CD4-positive, alpha-beta memory T cell (primary cell): ENCODE results near the gene FIBP. TPM values are rescaled to one million over a fixed set of nuclear protein-coding genes. Genes with fewer than 3 reads are reported as not detected.

Experiments
- CTCF ChIA-PET: fragments of 350-600 bp; sonication (Branson Sonifier 250); formaldehyde crosslinking; loops from one replicate; lab custom pipeline; 2021; ENCODE audit warnings: inconsistent platforms; ENCODE audit not compliant: partially characterized antibody; lab: Charles Lee
- POLR2A ChIA-PET: fragments of 350-600 bp; sonication (Branson Sonifier 250); formaldehyde crosslinking; loops from one replicate; lab custom pipeline; 2021; ENCODE audit not compliant: partially characterized antibody; lab: Charles Lee
- DNase-seq, 5 donors: peaks; one replicate each; pipeline versions ENCODE4 v3.0.0 to v3.0.0-alpha.2; 2020 to 2022; ENCODE audit warnings: mixed read lengths in 1 of 5
- H3K27ac ChIP-seq: one replicate; pipeline ENCODE4 v1.7.0; 2013; ENCODE audit warnings: low read depth, low read length
- H3K27me3 ChIP-seq: 2 replicates; pipeline ENCODE4 v1.7.0; 2013; ENCODE audit warnings: mild to moderate bottlenecking, low read length, moderate library complexity; ENCODE audit not compliant: insufficient read depth
- H3K36me3 ChIP-seq: 2 replicates; pipeline ENCODE4 v1.7.0; 2013; ENCODE audit warnings: mild to moderate bottlenecking, low read length, moderate library complexity; ENCODE audit not compliant: insufficient read depth
- H3K4me1 ChIP-seq: 2 replicates; pipeline ENCODE4 v1.7.0; 2013; ENCODE audit warnings: mild to moderate bottlenecking, low read length, moderate library complexity; ENCODE audit not compliant: insufficient read depth
- H3K4me3 ChIP-seq, 2 donors: one replicate each; pipeline ENCODE4 v1.7.0; 2013; ENCODE audit warnings: low read length in 2 of 2, mild to moderate bottlenecking in 1 of 2
- H3K9me3 ChIP-seq, 2 donors: one replicate each; pipeline ENCODE4 v1.7.0; 2013; ENCODE audit warnings: low read length in 2 of 2, control low read depth in 1 of 2; ENCODE audit not compliant: control insufficient read depth in 1 of 2
- H3K27ac Mint-ChIP-seq, 7 donors: one replicate each; pipeline ENCODE4 v1.8.0; 2020 to 2021; ENCODE audit warnings: mixed read lengths in 7 of 7, mild to moderate bottlenecking in 6 of 7, inconsistent platforms in 3 of 7, moderate library complexity in 3 of 7
- H3K27me3 Mint-ChIP-seq, 2 donors: one replicate each; pipeline ENCODE4 v1.8.0; 2020 to 2021; ENCODE audit warnings: mixed read lengths in 2 of 2
- H3K36me3 Mint-ChIP-seq, 2 donors: one replicate each; pipeline ENCODE4 v1.8.0; 2020 to 2021; ENCODE audit warnings: mixed read lengths in 2 of 2, inconsistent platforms in 1 of 2, mild to moderate bottlenecking in 1 of 2
- H3K4me1 Mint-ChIP-seq, 4 donors: one replicate each; pipeline ENCODE4 v1.8.0; 2020 to 2021; ENCODE audit warnings: mixed read lengths in 4 of 4, mild to moderate bottlenecking in 1 of 4
- H3K4me3 Mint-ChIP-seq, 8 donors: one replicate each; pipeline ENCODE4 v1.8.0; 2020 to 2021; ENCODE audit warnings: mixed read lengths in 8 of 8, mild to moderate bottlenecking in 7 of 8, moderate library complexity in 6 of 8, inconsistent platforms in 3 of 8
- H3K9me3 Mint-ChIP-seq, 8 donors: one replicate each; pipeline ENCODE4 v1.8.0; 2020 to 2021; ENCODE audit warnings: mixed read lengths in 8 of 8, mild to moderate bottlenecking in 5 of 8, inconsistent platforms in 3 of 8, moderate library complexity in 1 of 8
- intact Hi-C: fragments of 100-400 bp; cut with micrococcal nuclease; formaldehyde crosslinking; loops from one replicate; pipeline ENCODE4 v1.15.1; 2023
- polyA plus RNA-seq, 2 donors: library from polyadenylated mRNA; unstranded; fragments of 300-500 nt; fragmentation: Illumina TruSeq; gene quantifications; one replicate each; pipeline ENCODE4 v1.2.3, GENCODE V29; 2021
- total RNA-seq, 2 experiments: library from RNA; stranded (reverse); gene quantifications; one replicate each; pipeline ENCODE4 v1.2.3, GENCODE V29; 2021

Gene FIBP
- total and polyA plus RNA-seq, 4 experiments from 2014 or later = 39.9 to 99.0 (median 60.7) TPM

GRCh38 chr11:65883058-65883761, 5.1 kb downstream of the FIBP start:
- no peaks in the 10 kb centered on the region for H3K9me3 Mint-ChIP-seq
- peaks cover 12% of the 10 kb centered on the region for H3K36me3 ChIP-seq
- no peak overlapping the region for H3K27ac Mint-ChIP-seq
- peaks cover 4 to 32% of the 10 kb centered on the region in 2 donors for H3K36me3 Mint-ChIP-seq
- no peak overlapping the region for H3K27ac ChIP-seq
- H3K9me3 ChIP-seq = no peaks in the 10 kb centered on the region
- no peaks in the 10 kb centered on the region for H3K27me3 Mint-ChIP-seq
- DNase-seq = no peak
- peaks cover 53% of the 10 kb centered on the region for H3K4me1 ChIP-seq
- ChIA-PET POLR2A (interaction anchor here (1.2 to 17.4 kb wide), 6 partner anchors 10 to 139 kb away, joined by 3 to 435 read pairs (median 19); partner anchors contain the start of genes C11orf68, CFL1, DRAP1 and EFEMP2), CTCF (interaction anchor here (1.2 to 15.3 kb wide), 16 partner anchors 12 to 185 kb away, joined by 3 to 281 read pairs (median 13); partner anchors contain the start of genes CFL1, FOSL1, KAT5 and MUS81)
- no peak overlapping the region for H3K4me3 ChIP-seq
- peaks cover 18 to 69% (median 36%) of the 10 kb centered on the region in 4 donors for H3K4me1 Mint-ChIP-seq
- H3K27me3 ChIP-seq = no peaks in the 10 kb centered on the region
- intact Hi-C loops = no loop called here
- H3K4me3 Mint-ChIP-seq = no peak overlapping the region

GRCh38 chr11:65882120-65883057, 5.9 kb downstream of the FIBP start:
- intact Hi-C loops = no loop called here
- H3K36me3 ChIP-seq = peaks cover 12% of the 10 kb centered on the region
- H3K4me3 ChIP-seq = no peak overlapping the region
- no peaks in the 10 kb centered on the region for H3K27me3 Mint-ChIP-seq
- H3K9me3 Mint-ChIP-seq = no peaks in the 10 kb centered on the region
- peak overlapping the region in 2 of 8 donors; percentile 30 to 70 for H3K4me3 Mint-ChIP-seq
- H3K4me1 Mint-ChIP-seq = peaks cover 17 to 63% (median 30%) of the 10 kb centered on the region in 4 donors
- H3K9me3 ChIP-seq = no peaks in the 10 kb centered on the region
- H3K27ac Mint-ChIP-seq = peak overlapping the region in 3 of 7 donors; percentile 4 to 83 (median 72)
- ChIA-PET POLR2A (interaction anchor here (0.7 to 17.4 kb wide), 2 partner anchors 22 to 1104 kb away, joined by 3 to 435 read pairs; partner anchors contain the start of genes CFL1 and MUS81), CTCF (interaction anchor here (1.5 to 15.3 kb wide), 3 partner anchors 23 to 140 kb away, joined by 3 to 281 read pairs (median 255); partner anchors contain the start of genes CFL1 and MUS81)
- H3K4me1 ChIP-seq = peaks cover 47% of the 10 kb centered on the region
- no peaks in the 10 kb centered on the region for H3K27me3 ChIP-seq
- DNase-seq = no peak
- H3K27ac ChIP-seq = no peak overlapping the region
- H3K36me3 Mint-ChIP-seq = peaks cover 4 to 26% of the 10 kb centered on the region in 2 donors

DNA sequence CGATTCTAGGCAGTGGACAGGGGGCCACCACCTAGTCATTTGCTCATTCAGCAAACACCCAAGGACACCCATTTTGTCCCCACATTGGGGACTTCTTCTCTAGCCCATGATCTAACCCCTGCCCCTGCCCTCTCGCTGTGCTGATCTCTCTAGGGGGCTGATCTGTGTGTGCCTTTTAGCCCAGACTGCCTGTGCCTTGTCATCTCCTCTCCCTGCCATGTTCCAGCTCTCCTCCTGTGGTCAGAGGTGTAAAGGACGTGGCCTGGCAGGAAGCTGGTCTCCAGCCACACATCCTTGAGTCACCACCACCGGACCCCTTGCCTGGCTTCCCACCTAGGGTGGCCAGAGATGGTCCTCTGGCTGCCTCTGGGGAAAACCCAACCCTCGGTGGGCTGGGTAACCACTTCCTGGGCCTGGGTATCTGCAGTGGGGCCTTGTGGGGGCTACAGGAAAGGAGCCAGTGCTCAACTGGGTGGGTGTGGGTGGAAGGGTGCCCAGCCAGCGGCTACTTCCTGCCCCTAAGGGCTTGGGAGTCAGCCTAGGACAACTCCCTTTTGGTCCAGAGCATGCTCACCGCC, 7.3 kb downstream of the FIBP start:
- Histone ChIP-seq H3K9me3 (no peaks in the 10 kb centered on the region), H3K36me3 (peaks cover 12% of the 10 kb centered on the region), H3K4me1 (peaks cover 40% of the 10 kb centered on the region), H3K27me3 (no peaks in the 10 kb centered on the region), H3K27ac (peak overlapping the region; percentile 41), H3K4me3 (no peak overlapping the region)
- Mint-ChIP-seq H3K36me3 (peaks cover 4 to 22% of the 10 kb centered on the region in 2 donors), H3K9me3 (no peaks in the 10 kb centered on the region), H3K27ac (peak overlapping the region; percentile 29 to 83 (median 67)), H3K27me3 (no peaks in the 10 kb centered on the region), H3K4me1 (peaks cover 11 to 53% (median 26%) of the 10 kb centered on the region in 4 donors), H3K4me3 (peak overlapping the region in 3 of 8 donors; percentile 36 to 84 (median 75))
- DNase-seq = no peak
- ChIA-PET POLR2A (interaction anchor here (1.2 to 17.4 kb wide), 3 partner anchors 9 to 169 kb away, joined by 3 to 435 read pairs (median 29); partner anchors contain the start of genes CCDC85B, CFL1, FIBP and KAT5), CTCF (interaction anchor here (1.2 to 15.3 kb wide), 3 partner anchors 10 to 108 kb away, joined by 4 to 281 read pairs (median 255); partner anchors contain the start of genes CCDC85B, CFL1 and MUS81)
- intact Hi-C loops = no loop called here

- H3K4me1 Mint-ChIP-seq = peaks cover 9 to 49% (median 24%) of the 10 kb centered on the region in 4 donors
Measured at GRCh38 chr11:65880027-65880426, 8.2 kb downstream of the FIBP start.

GRCh38 chr11:65879617-65880016, 8.7 kb downstream of the FIBP start, which contains the start of gene CTSW:
Gene CTSW, plus strand, starts transcription at chr11:65879837. Its CDS starts 18 bp downstream, at chr11:65879855.
- intact Hi-C loops = no loop called here
- H3K4me1 Mint-ChIP-seq = peaks cover 6 to 44% (median 21%) of the 10 kb centered on the region in 4 donors
- H3K9me3 ChIP-seq = no peaks in the 10 kb centered on the region
- peaks cover 9% of the 10 kb centered on the region for H3K36me3 ChIP-seq
- H3K4me3 Mint-ChIP-seq = peak within 1 kb of the TSS in 7 of 8 donors; percentile 55 to 84 (median 69)
- no peaks in the 10 kb centered on the region for H3K27me3 Mint-ChIP-seq
- CTCF ChIA-PET = interaction anchor here (1.0 to 15.3 kb wide), 4 partner anchors 9 to 20 kb away, joined by 3 to 281 read pairs (median 6); partner anchors contain the start of genes CCDC85B, CFL1, FIBP and MUS81
- POLR2A ChIA-PET = interaction anchor here (1.2 to 17.4 kb wide), 4 partner anchors 8 to 168 kb away, joined by 3 to 435 read pairs (median 16); partner anchors contain the start of genes CCDC85B, CFL1, FIBP and KAT5
- H3K4me3 ChIP-seq = peak within 1 kb of the TSS in 1 of 2 donors; percentile 17
- no peaks in the 10 kb centered on the region for H3K27me3 ChIP-seq
- peak in 2 of 5 donors; percentile 24 to 71 for DNase-seq
- peak within 1 kb of the TSS; percentile 45 for H3K27ac ChIP-seq
- H3K4me1 ChIP-seq = peaks cover 34% of the 10 kb centered on the region
- no peaks in the 10 kb centered on the region for H3K9me3 Mint-ChIP-seq
- H3K36me3 Mint-ChIP-seq = peaks cover 3 to 15% of the 10 kb centered on the region in 2 donors
- H3K27ac Mint-ChIP-seq = peak within 1 kb of the TSS; percentile 61 to 91 (median 83)

More at GRCh38 chr11:65880027-65880426, 8.2 kb downstream of the FIBP start:
- Mint-ChIP-seq H3K36me3 (peaks cover 4 to 19% of the 10 kb centered on the region in 2 donors), H3K27ac (peak overlapping the region in 6 of 7 donors; percentile 22 to 91 (median 83)), H3K9me3 (no peaks in the 10 kb centered on the region), H3K4me3 (peak overlapping the region in 7 of 8 donors; percentile 55 to 84 (median 69)), H3K27me3 (no peaks in the 10 kb centered on the region)
- ChIA-PET CTCF (interaction anchor here (1.0 to 15.3 kb wide), 3 partner anchors 8 to 20 kb away, joined by 3 to 281 read pairs (median 4); partner anchors contain the start of genes CCDC85B, CFL1, FIBP and MUS81), POLR2A (interaction anchor here (1.2 to 17.4 kb wide), 4 partner anchors 8 to 168 kb away, joined by 3 to 435 read pairs (median 16); partner anchors contain the start of genes CCDC85B, CFL1, FIBP and KAT5)
- H3K27me3 ChIP-seq = no peaks in the 10 kb centered on the region
- intact Hi-C loops = no loop called here
- peak overlapping the region in 1 of 2 donors; percentile 17 for H3K4me3 ChIP-seq
- peaks cover 38% of the 10 kb centered on the region for H3K4me1 ChIP-seq
- DNase-seq = no peak
- H3K36me3 ChIP-seq = peaks cover 9% of the 10 kb centered on the region
- peak overlapping the region; percentile 45 for H3K27ac ChIP-seq
- H3K9me3 ChIP-seq = no peaks in the 10 kb centered on the region
